ENCODE data around the gene ZNF549.

DNA sequence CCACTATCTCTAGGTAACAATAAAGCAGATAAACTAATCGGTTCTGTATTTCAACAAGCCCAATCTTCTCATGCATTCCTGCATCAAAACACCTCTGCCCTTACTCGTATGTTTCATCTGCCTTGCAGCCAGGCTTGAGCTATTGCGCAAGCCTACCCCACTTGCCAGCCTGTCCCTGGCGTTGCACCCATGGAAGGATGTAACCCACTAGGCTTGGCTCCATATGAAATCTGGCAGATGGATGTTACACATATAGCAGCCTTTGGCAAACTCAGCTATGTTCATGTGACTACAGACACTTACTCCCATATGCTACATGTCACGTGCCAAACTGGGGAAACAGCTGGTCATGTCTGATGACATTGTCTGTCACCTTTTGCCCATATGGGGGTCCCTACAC, 11.9 kb upstream of the ZNF549 start:
- TF ChIP-seq CTCF (IDR thresholded peaks at IDR 0.05) (no peak), EZH2 (IDR thresholded peaks at IDR 0.05; ENCODE audit: borderline replicate concordance, insufficient read depth, low read depth, low read length, poor library complexity, severe bottlenecking) (no peak)
